A549 (cell line): Measurements from ENCODE around the gene ZNF593OS. TPM values are rescaled to one million over a fixed set of nuclear protein-coding genes. Genes with fewer than 3 reads are reported as not detected.
A peak's percentile ranks its signal among the peaks of the same experiment; 100 is the strongest.

ENCODE experiments used
- ATAC-seq, 2 experiments: fragments of 200-7000 bp in 1 of 2; fragments of >200 bp in 1 of 2; cut with Nextera tagmentation in 1 of 2; cut with Tn5 transposase in 1 of 2; 3 replicates each; pipeline versions ENCODE4 v1.8.0 to v1.9.1; 2018 to 2020; ENCODE audit warnings: mild to moderate bottlenecking in 1 of 2, moderate library complexity in 1 of 2
- CTCF ChIA-PET: fragments of 300-600 bp; sonication (Branson Sonifier 250); formaldehyde crosslinking; extraction: SDS; loops from one replicate; lab custom pipeline; 2021; ENCODE audit warnings: antibody characterized with exemption, inconsistent platforms; lab: Yijun Ruan, JAX
- POLR2A ChIA-PET: fragments of 350-600 bp; formaldehyde crosslinking; extraction: SDS; loops from one replicate; lab custom pipeline; 2021; ENCODE audit warnings: antibody characterized with exemption, inconsistent platforms; lab: Yijun Ruan, JAX
- DNase-seq, 2 experiments: peaks; one replicate each; pipeline versions ENCODE4 v3.0.0 to v3.0.0-alpha.2; 2011 to 2016; ENCODE audit warnings: low read depth in 1 of 2, low spot score in 1 of 2
- FAIRE-seq: peaks from 2 replicates; lab custom pipeline; 2011; peaks lifted over from hg19 to GRCh38; lab: Jason Lieb, UNC
- H3K27ac ChIP-seq, 2 experiments: fragments of >200 bp; sonication (Bioruptor Twin); formaldehyde crosslinking; 3 replicates each; pipeline ENCODE4 v1.5.1; 2016 to 2017
- H3K4me1 ChIP-seq: fragments of >200 bp; sonication (Bioruptor Twin); formaldehyde crosslinking; 3 replicates; pipeline ENCODE4 v1.6.1; 2016
- H3K4me2 ChIP-seq: fragments of >200 bp; sonication (Bioruptor Twin); formaldehyde crosslinking; 3 replicates; pipeline ENCODE4 v1.6.1; 2016
- H3K4me3 ChIP-seq: fragments of >200 bp; sonication (Bioruptor Twin); formaldehyde crosslinking; 3 replicates; pipeline ENCODE4 v1.5.1; 2016
- H3K9me3 ChIP-seq: fragments of >200 bp; sonication (Bioruptor Twin); formaldehyde crosslinking; 3 replicates; pipeline ENCODE4 v1.6.1; 2016
- CEBPB ChIP-seq, 2 experiments: fragments of >200 bp in 1 of 2; sonication (Bioruptor Twin) in 1 of 2; formaldehyde crosslinking in 1 of 2; IDR thresholded peaks; 2 replicates each; pipeline ENCODE4 v1.6.1; 2012 to 2016
- CHD2 ChIP-seq: fragments of 150-350 bp; IDR thresholded peaks from 2 replicates; pipeline ENCODE4 v1.6.1; 2014; ENCODE audit warnings: low read length; ENCODE audit not compliant: partially characterized antibody
- ESRRA ChIP-seq: fragments of 150-350 bp; IDR thresholded peaks from 2 replicates; pipeline ENCODE4 v1.6.1; 2014; ENCODE audit warnings: mild to moderate bottlenecking, low read length, borderline replicate concordance
- FOSL2 ChIP-seq, 2 experiments: fragments of 450-650 bp in 1 of 2; fragments of >200 bp in 1 of 2; sonication (Bioruptor Twin) in 1 of 2; formaldehyde crosslinking; IDR thresholded peaks; 2 replicates each; pipeline versions ENCODE4 v1.5.0 to v1.6.1; 2016 to 2020; ENCODE audit warnings: mild to moderate bottlenecking in 1 of 2, moderate library complexity in 1 of 2
- FOXS1 ChIP-seq: fragments of 250-450 bp; sonication (Bioruptor Pico); IDR thresholded peaks from 2 replicates; pipeline ENCODE4 v1.5.0; 2020; ENCODE audit warnings: mild to moderate bottlenecking, moderate library complexity
- HOXB13 ChIP-seq: fragments of 250-450 bp; sonication (Bioruptor Pico); IDR thresholded peaks from 2 replicates; pipeline ENCODE4 v1.5.0; 2020; ENCODE audit warnings: low read depth, mild to moderate bottlenecking, moderate library complexity
- POLR2AphosphoS2 ChIP-seq: conservative IDR thresholded peaks from 2 replicates; pipeline ENCODE4 v1.6.1; 2012; ENCODE audit warnings: low read length, improper control_type of control experiment, inconsistent platforms
- RAD21 ChIP-seq, 2 experiments: fragments of >200 bp in 1 of 2; sonication (Bioruptor Twin) in 1 of 2; formaldehyde crosslinking in 1 of 2; IDR thresholded peaks in 1 of 2; conservative IDR thresholded peaks in 1 of 2; 2 replicates in 1 of 2; 3 replicates in 1 of 2; pipeline ENCODE4 v1.6.1; 2012 to 2018; ENCODE audit warnings: inconsistent platforms in 1 of 2
- RARB ChIP-seq: fragments of 250-450 bp; sonication (Bioruptor Pico); IDR thresholded peaks from 2 replicates; pipeline ENCODE4 v1.8.0; 2021; ENCODE audit warnings: mild to moderate bottlenecking, moderate library complexity
- RNF2 ChIP-seq: fragments of 200-600 bp; sonication (generic); IDR thresholded peaks from 2 replicates; pipeline ENCODE4 v1.6.1; 2016; ENCODE audit warnings: low read depth, mild to moderate bottlenecking, antibody characterized with exemption, moderate library complexity, borderline replicate concordance
- SREBF2 ChIP-seq: fragments of 450-650 bp; IDR thresholded peaks from 2 replicates; pipeline ENCODE4 v1.6.1; 2014; ENCODE audit warnings: mild to moderate bottlenecking, moderate library complexity
- ZC3H11A ChIP-seq: fragments of 450-650 bp; IDR thresholded peaks from 2 replicates; pipeline ENCODE4 v1.6.1; 2014; ENCODE audit warnings: antibody characterized with exemption, mild to moderate bottlenecking
- ZFP36 ChIP-seq: fragments of 450-650 bp; IDR thresholded peaks from 2 replicates; pipeline ENCODE4 v1.6.1; 2014; ENCODE audit warnings: borderline replicate concordance; ENCODE audit not compliant: partially characterized antibody
- ZNF302 ChIP-seq: fragments of 250-450 bp; sonication (Bioruptor Pico); IDR thresholded peaks from 2 replicates; pipeline ENCODE4 v1.9.0; 2021; ENCODE audit warnings: inconsistent platforms, mild to moderate bottlenecking, moderate library complexity
- ZSCAN20 ChIP-seq: fragments of 250-450 bp; sonication (Bioruptor Pico); IDR thresholded peaks from 2 replicates; pipeline ENCODE4 v1.8.0; 2022; ENCODE audit warnings: mild to moderate bottlenecking, moderate library complexity
- WGBS: methylation state at CpG from one replicate; pipeline ENCODE4 v1.1.6; 2017; ENCODE audit errors: missing lambda C conversion rate; 5-methylcytosine and 5-hydroxymethylcytosine counted together
- polyA plus RNA-seq, 4 experiments: library from polyadenylated mRNA; depleted of rRNA in 3 of 4; stranded (reverse); fragments of >200 nt; fragmentation: RNase III in 1 of 4; extraction: RNeasy Plus Mini Kit Qiagen cat#74134 plus additional on column Dnase treatment in 1 of 4; gene quantifications; 2 replicates in 3 of 4; 3 replicates in 1 of 4; pipeline ENCODE4 v1.2.3, GENCODE V29; 2011 to 2017
- TF ChIP-seq, protein P1 (sequence below): fragments of 150-350 bp; IDR thresholded peaks from 2 replicates; pipeline ENCODE4 v1.6.1; 2014; ENCODE audit warnings: low read depth, mild to moderate bottlenecking, low read length
- TF ChIP-seq, protein P2 (sequence below): IDR thresholded peaks from 2 replicates; pipeline ENCODE4 v1.6.1; 2012; ENCODE audit warnings: low read depth, borderline replicate concordance
- TF ChIP-seq, protein P3 (sequence below): fragments of 450-650 bp; IDR thresholded peaks from 2 replicates; pipeline ENCODE4 v1.6.1; 2014; ENCODE audit warnings: antibody characterized with exemption
- TF ChIP-seq, protein P4 (sequence below): fragments of 250-450 bp; sonication (Bioruptor Pico); IDR thresholded peaks from 2 replicates; pipeline ENCODE4 v1.5.0; 2021; ENCODE audit warnings: mild to moderate bottlenecking, moderate library complexity, borderline replicate concordance

The ZNF593OS gene
- polyA plus RNA-seq, 2 of the 4 experiments (the other 2 are of a cell fraction) = not detected

DNA sequence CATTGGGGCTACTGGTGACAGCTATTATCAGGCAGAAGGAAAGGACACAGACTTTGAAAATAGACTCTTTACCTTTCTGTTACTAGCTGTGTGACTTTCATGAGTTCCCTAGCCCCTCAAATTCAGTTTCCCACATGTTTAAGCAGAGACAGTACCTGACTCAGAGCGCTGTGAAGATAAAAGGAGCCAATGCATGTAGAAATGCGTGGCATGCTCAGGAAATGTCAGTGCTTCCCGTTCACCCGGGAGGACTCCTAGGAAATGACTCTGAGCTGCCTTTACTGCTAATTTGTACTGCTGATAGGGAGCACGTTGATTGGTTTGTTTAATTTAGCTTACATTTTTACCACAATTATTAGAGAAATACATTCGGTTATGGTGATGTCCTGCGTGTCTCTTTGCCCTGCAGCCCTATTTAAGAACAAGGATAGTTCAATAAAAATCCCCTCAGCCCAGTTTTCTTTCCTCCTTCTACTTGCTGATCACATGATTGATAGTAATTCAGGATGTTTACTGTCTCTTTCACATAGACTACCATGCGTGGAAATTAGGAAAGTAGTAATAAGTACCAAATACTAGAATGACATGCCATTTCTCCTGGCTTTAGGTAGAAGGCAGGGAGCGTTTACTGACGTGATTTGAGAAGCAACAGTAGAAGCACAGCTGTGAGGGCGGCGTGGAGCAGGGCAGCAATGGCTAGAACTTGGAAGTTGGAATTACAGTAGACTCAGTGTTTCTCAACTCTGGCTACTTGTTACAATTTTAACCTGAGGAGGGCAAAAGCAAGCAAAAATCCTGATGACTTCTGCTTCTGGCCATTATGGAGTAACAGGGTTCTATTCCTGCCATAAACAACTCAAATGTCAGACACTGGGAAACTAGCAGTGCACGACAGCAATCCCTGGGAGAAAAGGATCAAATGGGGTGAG, 44.1 kb downstream of the ZNF593OS start:
- TF ChIP-seq, protein P1, sequence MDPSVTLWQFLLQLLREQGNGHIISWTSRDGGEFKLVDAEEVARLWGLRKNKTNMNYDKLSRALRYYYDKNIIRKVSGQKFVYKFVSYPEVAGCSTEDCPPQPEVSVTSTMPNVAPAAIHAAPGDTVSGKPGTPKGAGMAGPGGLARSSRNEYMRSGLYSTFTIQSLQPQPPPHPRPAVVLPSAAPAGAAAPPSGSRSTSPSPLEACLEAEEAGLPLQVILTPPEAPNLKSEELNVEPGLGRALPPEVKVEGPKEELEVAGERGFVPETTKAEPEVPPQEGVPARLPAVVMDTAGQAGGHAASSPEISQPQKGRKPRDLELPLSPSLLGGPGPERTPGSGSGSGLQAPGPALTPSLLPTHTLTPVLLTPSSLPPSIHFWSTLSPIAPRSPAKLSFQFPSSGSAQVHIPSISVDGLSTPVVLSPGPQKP = no peak
- TF ChIP-seq ZSCAN20 (CRISPR knock-in tag) = no peak
- TF ChIP-seq FOSL2 (IDR thresholded peaks at IDR 0.05) = no peak
- TF ChIP-seq FOSL2 (CRISPR knock-in tag; IDR thresholded peaks at IDR 0.05) = no peak
- TF ChIP-seq HOXB13 = no peak
- TF ChIP-seq ZFP36 = no peak
- TF ChIP-seq SREBF2 = no peak
- TF ChIP-seq, protein P2, sequence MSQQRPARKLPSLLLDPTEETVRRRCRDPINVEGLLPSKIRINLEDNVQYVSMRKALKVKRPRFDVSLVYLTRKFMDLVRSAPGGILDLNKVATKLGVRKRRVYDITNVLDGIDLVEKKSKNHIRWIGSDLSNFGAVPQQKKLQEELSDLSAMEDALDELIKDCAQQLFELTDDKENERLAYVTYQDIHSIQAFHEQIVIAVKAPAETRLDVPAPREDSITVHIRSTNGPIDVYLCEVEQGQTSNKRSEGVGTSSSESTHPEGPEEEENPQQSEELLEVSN = no peak
- no peak for TF ChIP-seq CEBPB (IDR thresholded peaks at IDR 0.05)
- TF ChIP-seq ZNF302 (CRISPR knock-in tag) = no peak

DNA sequence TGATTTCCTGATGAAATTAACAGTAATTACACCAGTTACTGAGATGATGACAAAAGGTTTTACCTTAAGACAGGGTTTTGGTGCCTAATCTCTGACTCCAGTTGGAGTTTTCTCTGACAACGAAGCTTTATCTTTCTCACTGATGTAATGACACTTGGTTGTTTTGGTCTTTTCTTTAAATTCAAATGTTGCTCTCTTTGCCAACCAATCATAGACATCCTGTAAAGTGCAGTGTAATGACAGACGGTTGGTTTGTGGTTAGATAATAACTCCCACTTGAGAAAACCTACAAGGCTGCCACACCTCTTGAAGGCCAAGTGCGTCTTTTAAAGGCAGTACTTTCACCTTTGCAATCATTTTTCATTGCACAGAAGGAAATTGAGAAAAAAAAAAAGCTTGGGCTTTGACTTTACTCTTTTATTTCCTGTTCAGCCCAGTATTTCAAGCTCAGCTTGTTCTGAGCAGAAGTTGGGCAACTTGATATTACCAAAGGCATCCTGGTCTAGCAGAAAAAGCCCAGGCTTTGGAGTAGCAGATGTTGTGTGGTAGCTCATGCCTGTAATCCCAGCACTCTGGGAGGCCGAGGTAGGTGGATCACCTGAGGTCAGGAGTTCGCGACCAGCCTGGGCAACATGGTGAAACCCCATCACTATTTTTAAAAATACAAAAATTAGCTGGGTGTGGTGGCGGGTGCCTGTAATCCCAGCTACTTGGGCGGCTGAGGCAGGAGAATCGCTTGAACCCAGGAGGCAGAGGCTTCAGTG, 45.1 kb downstream of the ZNF593OS start:
- Histone ChIP-seq H3K9me3 (no peaks in the 10 kb centered on the region), H3K4me1 (peaks cover 39% of the 10 kb centered on the region)
- POLR2A ChIA-PET = interaction anchor here (1.3 kb wide), 1 partner anchor 15 kb away, joined by 3 read pairs; the partner anchor contains the start of gene PDIK1L
- FAIRE-seq = no peak
- TF ChIP-seq, protein P1 = no peak
- TF ChIP-seq ESRRA = no peak
- TF ChIP-seq, protein P3, sequence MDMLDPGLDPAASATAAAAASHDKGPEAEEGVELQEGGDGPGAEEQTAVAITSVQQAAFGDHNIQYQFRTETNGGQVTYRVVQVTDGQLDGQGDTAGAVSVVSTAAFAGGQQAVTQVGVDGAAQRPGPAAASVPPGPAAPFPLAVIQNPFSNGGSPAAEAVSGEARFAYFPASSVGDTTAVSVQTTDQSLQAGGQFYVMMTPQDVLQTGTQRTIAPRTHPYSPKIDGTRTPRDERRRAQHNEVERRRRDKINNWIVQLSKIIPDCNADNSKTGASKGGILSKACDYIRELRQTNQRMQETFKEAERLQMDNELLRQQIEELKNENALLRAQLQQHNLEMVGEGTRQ = no peak
- TF ChIP-seq, protein P2 = no peak
- TF ChIP-seq ZC3H11A = no peak
- no peak for TF ChIP-seq RNF2
- TF ChIP-seq FOXS1 (CRISPR knock-in tag) = no peak
- no peak for TF ChIP-seq POLR2AphosphoS2
- TF ChIP-seq CHD2 = no peak
- TF ChIP-seq, protein P4, sequence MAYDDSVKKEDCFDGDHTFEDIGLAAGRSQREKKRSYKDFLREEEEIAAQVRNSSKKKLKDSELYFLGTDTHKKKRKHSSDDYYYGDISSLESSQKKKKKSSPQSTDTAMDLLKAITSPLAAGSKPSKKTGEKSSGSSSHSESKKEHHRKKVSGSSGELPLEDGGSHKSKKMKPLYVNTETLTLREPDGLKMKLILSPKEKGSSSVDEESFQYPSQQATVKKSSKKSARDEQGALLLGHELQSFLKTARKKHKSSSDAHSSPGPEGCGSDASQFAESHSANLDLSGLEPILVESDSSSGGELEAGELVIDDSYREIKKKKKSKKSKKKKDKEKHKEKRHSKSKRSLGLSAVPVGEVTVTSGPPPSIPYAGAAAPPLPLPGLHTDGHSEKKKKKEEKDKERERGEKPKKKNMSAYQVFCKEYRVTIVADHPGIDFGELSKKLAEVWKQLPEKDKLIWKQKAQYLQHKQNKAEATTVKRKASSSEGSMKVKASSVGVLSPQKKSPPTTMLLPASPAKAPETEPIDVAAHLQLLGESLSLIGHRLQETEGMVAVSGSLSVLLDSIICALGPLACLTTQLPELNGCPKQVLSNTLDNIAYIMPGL (CRISPR knock-in tag) = no peak
- TF ChIP-seq RAD21 (conservative IDR thresholded peaks at IDR 0.05 in 1 of 2, IDR thresholded peaks at IDR 0.05 in 1 of 2) = no peak
- no peak for TF ChIP-seq RARB (CRISPR knock-in tag)
- TF ChIP-seq, all 56 proteins: peak for 0
- Histone ChIP-seq H3K27ac (no peak overlapping the region), H3K4me3 (no peak overlapping the region), H3K4me2 (peak overlapping the region; percentile 0; the same call in 1 of the 3 replicates)
- no peak for ATAC-seq
- CTCF ChIA-PET = interaction anchor here (0.6 to 7.1 kb wide), 11 partner anchors 11 to 224 kb away, joined by 3 to 46 read pairs (median 4); no protein-coding TSS in a partner anchor
- DNase-seq = peak in 1 of 2 experiments; percentile 25
- 66% methylated on average over 9 of the region's 9 CpGs for WGBS

More for the DNA sequence above, 44.1 kb downstream of the ZNF593OS start:
- Histone ChIP-seq H3K4me3 (no peak overlapping the region), H3K9me3 (no peaks in the 10 kb centered on the region), H3K27ac (no peak overlapping the region), H3K4me2 (no peak overlapping the region), H3K4me1 (peaks cover 30% of the 10 kb centered on the region; the same call in 2 of the 3 replicates)
- DNase-seq (no peak), ATAC-seq (no peak), FAIRE-seq (no peak)
- POLR2A ChIA-PET = no interaction called here
- WGBS = 90% methylated on average over 13 of the region's 13 CpGs
- CTCF ChIA-PET = interaction anchor here (0.9 to 7.1 kb wide), 8 partner anchors 10 to 225 kb away, joined by 3 to 46 read pairs (median 4); no protein-coding TSS in a partner anchor
